Adipose tissue (tissue), 3 donors: ENCODE data around the gene MARCHF4. TPM values are rescaled to one million over a fixed set of nuclear protein-coding genes. Genes with fewer than 3 reads are reported as not detected.
"Not testable (repeated sequence)": the region's sequence is repeated elsewhere in the genome, so short reads cannot be mapped to it uniquely, and the experiment has no call there.

Experiments used
- H3K27ac ChIP-seq: one replicate; pipeline ENCODE4 v1.5.1; 2013; ENCODE audit warnings: low read depth, low read length
- WGBS, 3 donors: extraction: QIAGEN DNeasy Blood & Tissue Kit; methylation state at CpG; one replicate each; pipeline ENCODE4 v1.1.7; 2013; 5-methylcytosine and 5-hydroxymethylcytosine counted together
- polyA plus RNA-seq, 3 donors: library from polyadenylated mRNA; stranded (reverse); fragments of 200-250 nt; gene quantifications; one replicate each; pipeline ENCODE4 v1.2.3, GENCODE V29; 2013
- donor health status: healthy with polysubstance abuse.
- donor health status: Bipolar disorder and iron deficiency.
- donor health status: healthy.

The MARCHF4 gene
- polyA plus RNA-seq, 3 donors, result 0.25 TPM; not detected in 2

DNA sequence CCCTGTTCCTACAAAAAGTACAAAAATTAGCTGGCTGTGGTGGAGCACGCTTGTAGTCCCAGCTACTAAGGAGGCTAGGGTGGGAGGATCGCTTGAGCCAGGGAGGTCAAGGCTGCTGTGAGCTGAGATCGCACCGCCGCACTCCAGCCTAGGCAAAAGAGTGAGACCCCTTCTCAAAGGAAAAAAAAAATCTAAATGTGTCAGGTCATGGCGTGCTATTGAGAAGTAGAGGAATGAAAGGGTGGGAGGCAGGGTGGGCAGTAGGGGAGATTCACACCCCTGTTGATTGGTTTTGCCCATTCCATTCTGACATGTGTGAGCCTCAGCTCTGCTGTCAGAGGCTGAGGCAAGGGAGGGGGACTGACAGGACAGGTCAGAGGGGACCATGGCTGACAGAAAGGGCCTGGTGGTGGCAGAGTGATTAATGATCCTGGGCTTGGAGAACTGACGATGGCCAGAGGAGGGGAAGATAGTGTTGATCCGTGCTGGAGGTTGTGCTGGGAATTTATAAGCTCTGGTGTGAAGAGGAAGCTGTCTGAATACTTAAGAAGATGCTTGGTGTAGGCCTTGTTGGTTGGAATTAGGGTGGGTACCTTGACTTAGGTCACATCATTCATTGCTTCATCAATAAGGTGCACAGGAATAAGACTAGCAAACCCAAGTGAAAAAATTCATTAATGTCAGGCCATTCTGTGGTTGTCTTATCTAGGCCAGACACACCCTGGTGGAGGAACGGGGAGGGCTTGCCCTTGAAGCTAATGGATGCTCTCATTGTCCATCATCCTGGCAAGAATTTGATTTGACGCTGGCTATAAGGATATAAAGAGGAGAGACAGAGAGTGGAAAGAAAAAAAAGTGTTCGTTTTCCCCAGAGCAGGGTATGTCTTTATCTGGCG is 20.9 kb upstream of the MARCHF4 start:
- 76 to 81% (median 77%) methylated on average over 12 of the region's 12 CpGs for WGBS, 3 donors
- H3K27ac ChIP-seq, result no peak overlapping the region

DNA sequence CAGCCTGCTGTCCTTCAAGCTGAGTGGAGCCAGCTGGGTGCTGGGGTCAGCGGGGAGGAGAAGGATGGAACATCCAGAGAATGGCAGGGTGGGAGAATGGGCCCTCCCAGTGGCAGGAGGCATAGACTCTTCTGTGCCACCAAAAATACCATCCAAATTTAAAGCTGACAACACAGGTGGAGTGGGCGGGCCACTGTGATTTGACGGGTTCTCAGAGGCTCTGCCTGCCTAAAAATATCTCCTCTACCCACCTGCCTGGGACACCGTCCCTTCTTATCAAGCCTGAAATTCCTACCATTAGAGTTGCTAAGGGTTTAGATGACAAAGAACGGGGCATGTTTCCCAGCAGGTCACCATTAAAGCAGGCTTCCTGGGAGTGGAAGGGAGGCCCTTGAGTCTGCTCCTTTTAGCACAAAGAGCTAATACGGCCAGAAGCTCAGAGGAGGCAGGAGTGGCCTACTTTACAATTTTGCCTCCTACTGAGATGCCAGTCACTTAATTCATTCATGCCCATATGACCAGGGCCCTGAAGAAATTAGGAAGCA is 19.8 kb upstream of the MARCHF4 start:
- 89 to 94% (median 90%) methylated on average over 6 of the region's 6 CpGs for WGBS, 3 donors
- H3K27ac ChIP-seq, result no peak overlapping the region

DNA sequence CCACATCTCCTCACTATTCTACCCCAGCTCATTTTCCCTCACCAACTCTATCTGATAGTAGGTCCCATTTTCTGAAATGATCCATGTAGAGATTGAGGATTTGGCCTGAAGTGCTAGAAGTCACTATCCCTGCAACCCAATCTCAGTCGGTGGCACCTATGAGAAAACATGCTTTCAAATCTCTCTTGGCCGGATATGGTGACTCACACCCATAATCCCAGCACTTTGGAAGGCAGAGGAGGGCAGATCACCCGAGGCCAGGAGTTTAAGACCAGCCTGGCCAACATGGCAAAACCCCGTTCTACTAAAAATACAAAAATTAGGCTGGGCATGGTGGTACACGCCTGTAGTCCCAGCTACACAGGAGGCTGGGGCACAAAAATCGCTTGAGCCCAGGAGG is 19.1 kb upstream of the MARCHF4 start:
- H3K27ac ChIP-seq, result no peak overlapping the region
- WGBS, 3 donors, result 81 to 89% (median 86%) methylated on average over 6 of the region's 6 CpGs

DNA sequence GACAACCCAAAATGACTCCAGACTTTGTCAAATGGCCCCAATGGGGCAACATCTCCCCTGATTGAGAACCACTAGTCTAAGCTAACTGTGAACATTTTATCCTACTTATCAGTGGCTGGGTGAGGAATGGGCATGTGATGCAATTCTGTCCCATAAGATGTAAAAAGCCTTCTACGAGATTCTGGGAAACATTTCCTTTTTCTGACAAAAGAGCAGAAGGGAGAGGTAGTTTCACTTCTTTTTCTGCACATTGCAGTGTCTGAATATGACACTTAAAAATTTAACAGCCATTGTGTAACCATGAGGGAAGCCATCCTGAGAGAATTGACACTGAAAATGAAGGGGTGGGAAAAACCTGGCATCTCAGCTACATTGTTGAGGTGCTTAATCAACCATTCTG is 17.3 kb upstream of the MARCHF4 start:
- 38 to 61% (median 42%) methylated on average over 1 of the region's 1 CpG for WGBS, 3 donors

DNA sequence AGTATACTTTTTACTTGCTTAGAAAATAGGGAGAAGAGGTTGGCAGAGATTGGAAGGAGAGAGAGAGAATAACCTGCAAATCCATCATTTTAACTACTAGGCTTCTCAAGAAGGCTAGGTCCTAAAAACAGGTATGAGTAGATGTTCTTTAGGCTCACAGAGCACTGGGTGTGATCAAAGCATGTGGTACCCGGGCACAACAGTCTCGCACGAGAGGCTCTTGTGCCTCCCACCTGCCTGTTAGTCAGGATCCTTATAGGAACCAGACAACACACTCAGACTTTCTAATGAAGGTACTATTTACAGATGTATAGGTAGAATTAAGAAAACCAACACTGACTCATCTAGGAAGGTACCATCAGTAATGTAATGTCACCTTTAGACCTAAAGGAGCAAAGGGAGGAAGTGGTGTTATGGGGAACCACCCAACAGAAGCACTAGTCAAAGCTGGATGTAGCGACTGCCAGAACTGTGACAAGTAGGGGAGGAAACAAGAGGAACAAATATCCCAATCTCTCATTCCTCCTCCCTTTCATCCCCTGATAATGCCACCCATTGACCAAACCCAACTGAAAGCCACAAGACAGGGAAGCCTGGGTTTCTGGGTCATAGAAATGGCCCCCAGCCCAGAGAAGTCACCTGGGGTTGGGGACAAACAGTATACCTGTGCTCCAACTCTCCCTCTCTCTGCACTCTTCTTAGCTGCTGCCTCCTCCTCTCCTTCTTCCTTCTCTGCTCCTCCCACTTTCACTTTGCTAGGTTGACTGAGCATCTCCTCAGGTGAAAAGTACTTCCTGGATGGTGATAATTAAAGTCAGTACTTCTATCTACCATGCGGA is 16.0 kb upstream of the MARCHF4 start:
- H3K27ac ChIP-seq, result no peak overlapping the region
- WGBS, 3 donors, result 75 to 89% (median 85%) methylated on average over 5 of the region's 5 CpGs

More for the DNA sequence above, 17.3 kb upstream of the MARCHF4 start:
- H3K27ac ChIP-seq, result no peak overlapping the region

DNA sequence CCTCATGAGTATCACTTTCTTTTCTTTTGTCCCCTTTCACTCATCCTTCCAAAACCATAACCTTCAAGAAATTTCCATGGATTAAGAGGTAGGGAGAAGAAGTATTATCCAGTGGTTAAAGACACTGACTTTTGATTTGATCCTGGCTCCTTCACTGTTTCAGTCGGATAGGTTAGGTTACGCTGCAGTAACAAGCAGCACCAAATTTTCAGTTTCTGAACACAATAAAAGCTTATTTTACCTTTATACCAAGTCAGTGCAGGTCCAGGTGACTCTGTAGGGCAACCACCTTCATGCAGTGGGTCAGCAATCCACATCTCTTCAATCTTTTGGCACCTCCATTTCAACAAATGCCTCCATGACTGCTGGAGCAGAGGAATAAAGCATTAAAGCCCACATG is 15.0 kb upstream of the MARCHF4 start:
- 89 to 97% (median 95%) methylated on average over 2 of the region's 2 CpGs for WGBS, 3 donors
- no peak overlapping the region for H3K27ac ChIP-seq

DNA sequence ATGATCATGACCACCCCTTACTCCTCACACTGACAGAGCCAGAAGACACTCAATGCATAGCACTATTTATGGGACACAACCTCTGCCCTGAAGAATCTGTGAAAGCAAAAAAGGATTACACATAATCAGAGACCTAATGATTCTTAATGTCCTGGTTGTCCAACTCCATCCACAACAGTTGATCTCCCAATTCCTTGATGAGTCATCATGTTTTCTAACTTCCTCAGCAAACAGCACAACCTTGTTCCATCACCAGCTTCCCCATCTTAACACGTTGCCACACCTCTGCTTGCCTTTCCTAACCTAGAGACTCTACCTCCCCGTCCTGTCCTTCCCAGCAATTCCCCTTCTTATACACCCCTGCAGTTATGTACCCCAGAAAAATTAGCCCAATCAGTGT is 13.2 kb upstream of the MARCHF4 start:
- no peak overlapping the region for H3K27ac ChIP-seq
- 43 to 54% (median 51%) methylated on average over 2 of the region's 2 CpGs for WGBS, 3 donors

DNA sequence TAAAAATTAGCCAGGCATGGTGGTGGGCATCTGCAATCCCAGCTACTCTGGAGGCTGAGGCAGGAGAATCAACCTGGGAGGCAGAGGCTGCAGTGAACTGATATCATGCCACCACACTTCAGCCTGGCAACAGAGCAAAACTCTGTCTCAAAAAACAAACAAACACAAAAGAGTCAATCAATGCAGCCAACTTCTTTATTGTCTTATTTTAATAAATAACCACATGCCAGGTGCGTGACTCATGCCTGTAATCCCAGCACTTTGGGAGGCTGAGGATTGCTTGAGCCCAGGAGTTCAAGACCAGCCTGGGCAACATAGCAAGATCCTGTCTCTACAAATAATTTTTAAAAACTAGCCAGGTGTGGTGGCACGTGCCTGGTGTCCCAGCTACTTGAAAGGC is 12.1 kb upstream of the MARCHF4 start:
- not testable (repeated sequence) for H3K27ac ChIP-seq
- WGBS, 3 donors, result 66 to 87% (median 87%) methylated on average over 2 of the region's 2 CpGs

DNA sequence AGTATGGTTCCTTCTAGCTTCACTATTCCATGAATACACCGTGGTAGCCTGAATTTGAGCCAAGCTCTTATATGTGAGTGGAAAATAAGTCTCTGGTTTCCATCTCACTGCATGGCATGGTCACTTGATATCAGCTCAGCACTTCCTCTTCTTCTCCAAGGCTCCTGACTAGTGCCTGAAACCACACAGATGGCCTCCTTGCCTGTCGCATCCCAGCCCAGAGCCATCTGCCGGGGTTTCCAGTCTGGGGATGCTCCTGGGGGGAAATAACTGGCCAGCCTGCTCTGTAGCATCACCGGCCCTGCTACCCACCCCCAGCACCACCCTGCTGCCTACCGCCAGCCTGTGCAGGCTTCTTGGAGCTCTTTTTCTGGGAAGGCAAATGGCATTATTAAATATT is 7.7 kb upstream of the MARCHF4 start:
- no peak overlapping the region for H3K27ac ChIP-seq
- 75 to 88% (median 80%) methylated on average over 5 of the region's 5 CpGs for WGBS, 3 donors

DNA sequence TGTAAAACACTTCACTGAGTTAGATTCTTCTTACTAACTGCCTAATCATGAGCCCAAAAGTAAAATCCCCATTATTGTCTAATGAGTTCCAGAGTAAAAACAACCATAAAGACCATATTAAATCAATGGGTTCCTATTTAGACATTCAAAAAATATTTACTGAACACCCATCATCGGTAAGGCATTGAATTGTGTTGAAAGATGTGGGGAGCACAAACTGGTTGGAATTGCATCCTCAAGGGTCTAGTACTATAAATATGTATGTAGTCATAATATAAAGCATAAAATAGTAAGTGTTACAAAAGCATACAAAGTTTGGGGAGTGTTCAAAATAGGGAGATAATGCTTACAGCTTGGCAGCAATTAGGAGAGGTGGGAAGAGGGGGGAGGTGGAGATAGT is 3.0 kb upstream of the MARCHF4 start:
- whole genome bisulfite sequencing, 3 donors, result 73 to 85% (median 83%) methylated on average over 1 of the region's 1 CpG
- no peak overlapping the region for H3K27ac ChIP-seq

DNA sequence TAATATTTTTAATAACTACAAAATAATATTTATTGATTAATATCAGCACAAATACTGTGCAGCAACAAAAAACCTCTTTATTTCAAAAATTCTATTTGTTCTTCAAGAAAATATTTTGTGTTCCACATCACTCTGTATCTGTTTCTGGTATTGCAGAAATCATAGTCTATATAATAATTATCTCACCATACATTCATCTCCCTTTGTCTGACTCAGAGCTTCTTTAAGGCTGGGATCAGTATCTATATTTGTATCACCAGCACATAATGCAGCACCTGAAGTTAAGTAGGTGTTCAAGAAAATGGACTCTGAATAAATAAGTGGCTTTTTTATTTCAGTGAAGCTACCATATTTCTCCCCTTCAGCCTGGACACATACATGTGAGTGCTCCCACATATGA is 1.6 kb upstream of the MARCHF4 start:
- no peak overlapping the region for H3K27ac ChIP-seq

DNA sequence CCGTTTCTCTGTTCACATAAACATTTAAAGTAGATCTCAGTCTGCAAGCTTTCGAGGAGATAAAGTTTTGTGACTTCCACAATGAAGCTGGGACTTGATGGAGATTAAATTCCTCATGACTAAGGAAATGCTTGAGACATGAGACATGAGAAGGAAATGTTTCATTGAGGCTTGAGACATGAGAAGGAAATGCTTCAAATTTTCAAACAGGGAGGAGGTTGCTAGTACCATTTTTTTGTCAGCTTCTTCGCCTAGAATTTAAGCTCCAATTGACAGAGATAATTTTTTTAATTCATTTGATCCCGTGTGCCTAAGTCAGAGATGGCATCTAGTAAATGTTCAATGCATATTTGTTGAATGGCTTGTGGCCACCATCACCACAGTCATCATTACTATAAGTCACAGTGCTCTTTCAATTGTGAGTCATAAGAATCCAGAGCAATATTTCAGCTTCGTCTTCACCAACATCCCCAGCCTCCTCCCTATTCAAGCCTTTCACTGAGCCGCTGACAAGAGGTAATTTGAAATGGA is 543 bp upstream of the MARCHF4 start:
- WGBS, 3 donors, result 29 to 31% (median 29%) methylated on average over 6 of the region's 6 CpGs
- H3K27ac ChIP-seq, result no peak overlapping the region

DNA sequence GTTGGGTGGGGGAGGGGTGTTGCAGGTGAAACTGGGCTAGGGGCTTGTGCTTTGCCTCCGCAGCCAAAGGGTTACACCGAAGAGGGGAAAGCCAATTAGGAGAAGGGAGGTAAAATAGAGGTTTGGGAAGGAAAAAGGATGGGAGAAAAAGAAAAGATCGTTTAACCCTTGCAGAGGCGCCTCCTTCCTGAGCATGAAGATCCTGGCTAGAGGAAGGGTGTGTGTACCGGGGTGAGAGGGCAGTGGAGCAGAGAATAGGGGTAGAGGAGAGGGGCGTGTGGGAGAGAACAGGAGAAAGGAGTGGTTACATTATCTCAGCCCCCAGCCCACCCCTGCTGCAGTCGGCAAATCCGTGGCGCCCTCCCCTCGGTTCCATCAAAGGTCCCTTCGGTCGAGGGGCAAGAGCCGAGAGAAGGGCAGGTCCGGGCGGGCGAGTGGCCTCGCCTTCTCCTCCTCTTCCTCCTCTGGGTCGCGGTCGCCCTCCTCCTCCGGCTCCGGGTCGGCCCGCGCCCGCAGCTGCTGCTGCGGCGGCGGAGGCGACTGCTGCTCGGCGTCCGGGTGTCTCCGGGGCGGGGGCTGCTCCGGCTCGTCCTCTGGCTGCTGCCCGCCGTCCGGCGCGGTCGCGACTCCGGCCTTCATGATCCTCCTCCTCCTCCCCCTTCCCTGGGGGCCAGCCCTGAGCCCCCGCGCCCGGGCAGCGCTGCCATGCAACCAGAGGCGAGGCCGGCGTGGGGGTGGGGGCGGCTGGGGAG is 1.1 kb downstream of the MARCHF4 start:
- WGBS, 3 donors, result 1% methylated on average over 39 to 53 of the region's 53 CpGs
- H3K27ac ChIP-seq, result no peak overlapping the region

DNA sequence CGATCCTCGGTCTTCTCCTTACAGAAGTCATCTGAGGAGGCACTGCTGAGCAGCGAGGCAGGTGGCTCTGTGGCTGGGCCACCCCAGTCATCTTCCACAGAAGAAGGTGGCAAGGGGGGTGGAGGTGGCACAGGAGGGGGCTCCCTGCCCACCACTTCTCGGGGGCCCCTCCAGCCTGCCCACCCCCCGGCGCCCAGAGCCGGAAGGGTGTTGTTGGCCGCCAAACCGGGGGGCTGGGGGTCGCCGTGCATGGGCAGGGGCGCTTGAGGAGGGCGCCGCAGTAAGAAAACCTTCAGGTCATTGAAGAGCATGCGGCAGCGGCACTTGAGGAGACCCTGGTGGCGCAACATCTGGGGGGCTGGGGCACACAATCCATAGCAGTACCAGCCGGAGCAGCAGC is 2.5 kb downstream of the MARCHF4 start:
- no peak overlapping the region for H3K27ac ChIP-seq
- WGBS, 3 donors, result 66 to 81% (median 80%) methylated on average over 8 to 18 of the region's 18 CpGs

DNA sequence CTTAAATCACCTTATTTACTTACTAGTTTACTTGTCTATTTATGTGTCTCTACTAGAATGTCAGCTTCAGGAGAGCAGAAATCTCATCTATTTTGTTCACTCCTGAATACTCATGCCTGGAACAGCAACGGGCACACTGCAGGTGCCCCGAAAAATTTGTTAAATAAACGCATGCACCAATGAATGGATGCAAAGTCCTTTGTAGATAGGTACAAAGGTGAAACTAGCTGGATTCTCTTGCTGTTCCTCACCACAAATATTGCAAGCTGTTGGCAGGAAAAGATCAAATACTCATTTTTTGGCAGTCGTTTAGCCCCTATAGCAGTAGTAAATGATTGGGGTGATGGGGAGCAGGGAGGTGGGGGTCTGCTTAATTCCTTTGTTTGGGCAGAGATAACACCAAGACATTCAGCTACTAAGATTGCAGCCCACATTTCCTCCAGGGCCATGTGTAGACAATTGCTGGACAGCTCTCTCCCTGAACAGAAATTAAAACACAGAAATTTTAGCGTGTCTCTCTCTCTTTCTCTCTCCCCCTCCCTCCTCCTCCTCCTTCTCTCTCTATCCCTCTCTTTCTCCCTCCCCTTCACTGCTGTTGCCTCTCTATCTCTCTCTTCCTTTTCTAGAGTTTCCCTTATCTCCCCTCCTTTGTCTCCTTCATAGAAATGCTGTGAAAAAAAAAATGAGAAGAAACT is 5.4 kb downstream of the MARCHF4 start:
- 43 to 57% (median 50%) methylated on average over 5 of the region's 5 CpGs for WGBS, 3 donors
- no peak overlapping the region for H3K27ac ChIP-seq

DNA sequence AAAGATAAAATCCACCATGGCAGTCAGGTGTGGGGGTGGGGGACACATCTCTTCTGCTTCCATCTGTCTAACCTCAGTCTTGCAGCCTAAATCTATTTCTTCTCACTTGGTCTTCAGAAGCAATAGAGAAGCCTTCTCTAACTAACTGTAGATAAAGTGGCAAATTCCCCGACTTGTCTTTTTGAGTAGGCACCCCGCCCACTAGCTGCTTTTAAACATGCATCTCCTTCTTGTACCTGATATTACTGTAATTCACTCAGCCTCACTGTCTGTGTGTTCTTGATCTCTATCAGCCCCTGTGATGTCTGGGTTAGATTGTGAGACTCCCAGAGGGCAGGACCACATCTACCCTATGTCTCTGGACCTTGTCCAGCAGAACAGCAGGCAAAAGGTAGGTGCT is 6.8 kb downstream of the MARCHF4 start:
- H3K27ac ChIP-seq, result no peak overlapping the region
- WGBS, 3 donors, result 89 to 100% (median 91%) methylated on average over 2 of the region's 2 CpGs

DNA sequence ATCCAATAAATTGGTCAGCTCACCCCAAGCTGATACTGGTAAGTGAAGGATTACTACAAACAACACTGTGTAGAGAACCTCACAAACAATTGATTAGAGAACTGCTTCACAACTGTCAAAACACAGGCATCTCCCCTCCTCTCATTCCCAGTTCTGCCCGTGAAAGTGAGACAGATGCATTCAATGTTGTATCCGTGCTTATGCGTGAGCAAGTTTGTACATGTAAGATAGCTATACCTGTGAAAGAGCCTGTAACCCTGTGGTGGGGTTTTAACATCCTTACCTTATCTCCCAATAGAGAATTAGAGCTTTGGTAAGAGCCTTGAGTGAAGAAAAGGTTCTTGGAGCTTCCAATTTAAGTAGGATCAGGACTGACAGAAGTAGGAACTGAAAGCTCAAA is 9.1 kb downstream of the MARCHF4 start:
- no peak overlapping the region for H3K27ac ChIP-seq
- 81 to 90% (median 84%) methylated on average over 3 of the region's 3 CpGs for WGBS, 3 donors

DNA sequence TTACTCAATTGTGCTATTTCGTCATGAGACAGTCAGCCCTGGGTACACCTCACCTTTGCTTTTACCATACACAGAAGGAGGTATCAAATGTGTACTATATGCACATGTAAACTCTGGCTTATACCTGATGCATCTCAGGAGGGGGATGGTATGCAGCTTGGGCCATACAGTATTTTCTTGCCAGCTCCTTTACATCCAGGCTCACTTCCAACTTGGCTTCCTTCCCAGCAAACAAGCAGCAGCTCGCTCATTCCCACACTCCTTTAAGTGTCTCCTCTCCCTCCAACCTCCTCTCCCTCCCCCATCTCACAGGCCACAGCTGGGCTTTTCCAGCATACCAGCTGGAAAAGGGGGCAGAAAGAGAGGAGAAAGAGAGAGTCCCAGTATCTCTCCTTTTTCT is 9.6 kb downstream of the MARCHF4 start:
- H3K27ac ChIP-seq, result no peak overlapping the region
- WGBS, 3 donors, result 17 to 59% (median 55%) methylated on average over 2 of the region's 2 CpGs
